HCT116 (cell line): Measurements from ENCODE around the gene ADGRE2. TPM values are rescaled to one million over a fixed set of nuclear protein-coding genes. Genes with fewer than 3 reads are reported as not detected.
"Not testable (repeated sequence)": the region's sequence is repeated elsewhere in the genome, so short reads cannot be mapped to it uniquely, and the experiment has no call there.

ENCODE experiments used
- ATAC-seq: fragments of 200-7000 bp; cut with Tn5 transposase; 2 replicates; pipeline ENCODE4 v1.9.1; 2020; ENCODE audit warnings: mild to moderate bottlenecking, moderate library complexity
- BruUV-seq: library from RNA; stranded (reverse); fragments of 400-500 nt; replicated peaks from 2 replicates; lab custom pipeline; 2021; lab: Mats Ljungman, UMichigan
- CTCF ChIA-PET: fragments of 300-600 bp; sonication (Branson Sonifier 250); formaldehyde crosslinking; loops from one replicate; lab custom pipeline; 2021; ENCODE audit warnings: antibody characterized with exemption; lab: Charles Lee
- POLR2A ChIA-PET: fragments of 300-600, 350-600 bp; sonication (Branson Sonifier 250); formaldehyde crosslinking; loops from one replicate; lab custom pipeline; 2021; ENCODE audit warnings: antibody characterized with exemption; lab: Charles Lee
- RAD21 ChIA-PET, 2 experiments: fragments of 300-600 bp; sonication (Branson Sonifier 250); formaldehyde crosslinking; loops; one replicate each; lab custom pipeline; 2023; ENCODE audit warnings: low total read pairs in 2 of 2; ENCODE audit not compliant: uncharacterized antibody in 2 of 2, unreplicated experiment in 2 of 2, low non-redundant PET in 1 of 2; lab: Charles Lee
- DNase-seq: peaks from one replicate; pipeline ENCODE4 v3.0.0-alpha.2; 2010; ENCODE audit warnings: low read depth, low spot score
- H2AFZ ChIP-seq: fragments of 200-600 bp; shearing (Covaris generic), sonication (generic); 2 replicates; pipeline ENCODE4 v1.6.1; 2017; ENCODE audit warnings: low read depth, mixed run types, mixed read lengths, antibody characterized with exemption, low read length; ENCODE audit not compliant: poor library complexity, severe bottlenecking
- H3K27ac ChIP-seq: 2 replicates; pipeline ENCODE4 v1.5.1; 2012; ENCODE audit warnings: low read depth, low read length
- H3K27me3 ChIP-seq: fragments of 200-600 bp; sonication (generic); 2 replicates; pipeline ENCODE4 v1.6.1; 2016; ENCODE audit warnings: mixed run types, low read length, mixed read lengths; ENCODE audit not compliant: insufficient read depth
- H3K36me3 ChIP-seq, 2 experiments: fragments of 200-500 bp in 1 of 2; fragments of 200-600 bp in 1 of 2; sonication (Bioruptor generic) in 1 of 2; sonication (generic) in 1 of 2; 2 replicates each; pipeline versions ENCODE4 v1.5.1 to v1.6.1; 2014 to 2016; ENCODE audit warnings: low read length in 2 of 2, inconsistent platforms in 1 of 2, mixed read lengths in 1 of 2, mixed run types in 1 of 2; ENCODE audit not compliant: insufficient read depth in 2 of 2, control insufficient read depth in 1 of 2
- H3K4me1 ChIP-seq, 2 experiments: fragments of 200-600 bp in 1 of 2; sonication (generic) in 1 of 2; 2 replicates each; pipeline versions ENCODE4 v1.5.1 to v1.6.1; 2012 to 2017; ENCODE audit warnings: low read length in 2 of 2, inconsistent platforms in 1 of 2, mild to moderate bottlenecking in 1 of 2, mixed read lengths in 1 of 2, mixed run types in 1 of 2, moderate library complexity in 1 of 2; ENCODE audit not compliant: insufficient read depth in 2 of 2, control insufficient read depth in 1 of 2
- H3K4me2 ChIP-seq: fragments of 200-600 bp; sonication (generic); 2 replicates; pipeline ENCODE4 v1.6.1; 2017; ENCODE audit warnings: mixed run types, low read length, mixed read lengths
- H3K4me3 ChIP-seq, 2 experiments: fragments of 200-600 bp in 1 of 2; sonication (generic) in 1 of 2; replicated peaks in 1 of 2; 2 replicates each; pipeline ENCODE4 v1.5.1; 2011 to 2016; ENCODE audit warnings: low read length in 2 of 2, control low read depth in 1 of 2, low read depth in 1 of 2, mild to moderate bottlenecking in 1 of 2, mixed read lengths in 1 of 2, mixed run types in 1 of 2
- H3K79me2 ChIP-seq: fragments of 200-600 bp; sonication (generic); 2 replicates; pipeline ENCODE4 v1.6.1; 2017; ENCODE audit warnings: mild to moderate bottlenecking, mixed run types, low read length, moderate library complexity, mixed read lengths; ENCODE audit not compliant: insufficient read depth
- H3K9ac ChIP-seq: fragments of 200-600 bp; sonication (generic); 2 replicates; pipeline ENCODE4 v1.6.1; 2016; ENCODE audit warnings: low read length, mixed read lengths
- H3K9me2 ChIP-seq: fragments of 200-600 bp; sonication (generic), shearing (Covaris generic); 2 replicates; pipeline ENCODE4 v1.6.1; 2017; ENCODE audit warnings: mixed run types, mild to moderate bottlenecking, moderate library complexity; ENCODE audit not compliant: insufficient read depth
- H3K9me3 ChIP-seq, 2 experiments: fragments of 200-500 bp in 1 of 2; fragments of 200-600 bp in 1 of 2; sonication (Bioruptor generic) in 1 of 2; sonication (generic) in 1 of 2; 2 replicates each; pipeline ENCODE4 v1.6.1; 2014 to 2017; ENCODE audit warnings: low read length in 2 of 2, mixed read lengths in 2 of 2, inconsistent platforms in 1 of 2, low read depth in 1 of 2, mild to moderate bottlenecking in 1 of 2, mixed run types in 1 of 2, moderate library complexity in 1 of 2; ENCODE audit not compliant: control insufficient read depth in 1 of 2, insufficient read depth in 1 of 2
- H4K20me1 ChIP-seq: fragments of 200-600 bp; sonication (generic), shearing (Covaris generic); 2 replicates; pipeline ENCODE4 v1.6.1; 2017; ENCODE audit warnings: mixed run types, mild to moderate bottlenecking, moderate library complexity; ENCODE audit not compliant: insufficient read depth
- intact Hi-C: fragments of 100-400 bp; cut with micrococcal nuclease; formaldehyde crosslinking; loops from 2 replicates; pipeline ENCODE4 v1.10.0; 2022
- total RNA-seq: library from RNA; stranded (reverse); gene quantifications from one replicate; pipeline ENCODE4 v1.2.1, GENCODE V29; 2021; ENCODE audit not compliant: unreplicated experiment

The ADGRE2 gene
- total RNA-seq, 1 experiment from 2014 or later: 8.4 TPM

DNA sequence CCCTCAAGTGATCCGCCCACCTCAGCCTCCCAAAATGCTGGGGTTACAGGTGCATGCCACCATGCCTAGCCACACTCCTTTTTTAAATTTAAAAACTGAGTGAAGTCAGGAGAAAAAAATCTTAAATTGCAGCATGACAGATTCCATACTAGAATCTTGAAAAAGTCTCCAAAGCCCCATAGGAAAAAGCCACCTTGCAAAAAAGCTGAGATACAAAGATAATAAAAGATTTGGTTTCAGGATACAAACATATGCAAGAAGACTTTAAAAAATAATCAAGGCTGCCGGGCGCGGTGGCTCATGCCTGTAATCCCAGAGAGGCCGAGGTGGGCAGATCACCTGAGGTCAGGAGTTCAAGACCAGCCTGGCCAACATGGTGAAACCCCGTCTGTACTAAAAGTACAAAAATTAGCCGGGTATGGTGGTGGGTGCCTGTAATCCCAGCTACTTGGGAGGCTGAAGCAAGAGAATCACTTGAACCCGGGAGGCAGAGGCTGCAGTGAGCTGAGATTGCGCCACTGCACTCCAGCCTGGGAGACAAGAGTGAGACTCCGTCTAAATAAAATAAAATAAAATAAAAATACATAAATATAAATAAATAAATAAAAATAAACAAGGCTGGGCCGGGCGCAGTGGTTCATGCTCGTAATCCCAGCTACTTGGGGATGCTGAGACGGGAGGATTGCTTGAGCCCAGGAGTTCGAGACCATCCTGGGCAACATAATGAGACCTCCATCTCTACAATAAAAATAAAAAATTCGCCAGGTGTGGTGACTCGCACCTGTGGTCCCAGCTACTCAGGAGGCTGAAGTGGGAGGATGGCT is 3.6 kb upstream of the ADGRE2 start:
- H3K4me1 ChIP-seq: peaks cover 18 to 28% of the 10 kb centered on the region in 2 experiments; a peak in 3 of 4 replicates
- H3K79me2 ChIP-seq, intact Hi-C loops, BruUV-seq, H3K4me2 ChIP-seq, ATAC-seq, H4K20me1 ChIP-seq, H3K9me2 ChIP-seq, H3K36me3 ChIP-seq, CTCF ChIA-PET, H3K9ac ChIP-seq, H3K9me3 ChIP-seq, H3K27ac ChIP-seq, RAD21 ChIA-PET, DNase-seq, H2AFZ ChIP-seq, POLR2A ChIA-PET, H3K27me3 ChIP-seq, H3K4me3 ChIP-seq: not testable (repeated sequence)

DNA sequence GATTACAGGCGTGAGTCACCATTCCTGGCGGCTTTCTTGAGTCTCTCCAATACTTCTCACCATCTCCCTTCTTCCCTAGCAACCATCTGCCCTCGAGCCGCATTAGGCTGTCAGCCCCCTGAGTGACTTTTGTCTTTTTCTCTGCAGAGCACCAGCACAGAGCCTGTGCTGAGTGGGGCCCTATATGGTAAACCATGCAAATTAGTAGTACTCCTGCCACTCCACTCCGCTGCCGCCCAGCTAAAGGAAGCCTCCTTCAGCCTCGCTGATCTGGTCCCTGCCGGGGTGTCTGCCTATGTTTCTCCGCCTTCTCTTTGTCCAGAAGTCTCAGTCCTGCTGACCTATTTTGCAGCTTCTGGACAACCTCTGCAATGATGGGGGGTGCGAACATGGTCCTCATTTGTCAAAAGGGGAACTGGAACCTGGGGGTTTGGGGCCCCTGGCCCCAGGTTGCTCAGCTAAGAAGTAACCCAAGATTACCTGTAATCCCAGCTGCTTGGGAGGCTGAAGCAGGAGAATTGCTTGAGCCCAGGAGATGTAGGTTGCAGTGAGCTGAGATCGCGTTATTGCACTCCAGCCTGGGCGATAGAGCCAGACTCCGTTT is 2.4 kb upstream of the ADGRE2 start:
- ATAC-seq, H3K9me2 ChIP-seq, H3K9ac ChIP-seq, H3K27me3 ChIP-seq, intact Hi-C loops, H3K9me3 ChIP-seq, H3K4me2 ChIP-seq, H2AFZ ChIP-seq, H3K4me3 ChIP-seq, BruUV-seq, H3K36me3 ChIP-seq, RAD21 ChIA-PET, DNase-seq, H3K79me2 ChIP-seq, H4K20me1 ChIP-seq, H3K27ac ChIP-seq: not testable (repeated sequence)
- ChIA-PET POLR2A (interaction anchor here (0.7 kb wide), 1 partner anchor 376 kb away, joined by 3 read pairs; no protein-coding TSS in a partner anchor), CTCF (interaction anchor here (0.7 kb wide), 1 partner anchor 95 kb away, joined by 3 read pairs; no protein-coding TSS in a partner anchor)
- peaks cover 11 to 21% of the 10 kb centered on the region in 2 experiments; a peak in 3 of 4 replicates for H3K4me1 ChIP-seq
